ENCODE measurements around the gene KIF2C.

GRCh38 chr1:44778705-44779576 is 39.3 kb downstream of the KIF2C start:
- TF ChIP-seq POLR2A (IDR thresholded peaks at IDR 0.05) (no peak), CTCF (IDR thresholded peaks at IDR 0.05 in 8 of 11, conservative IDR thresholded peaks at IDR 0.05 in 3 of 11) (no peak)

All from spleen (tissue), 7 donors.